ENCODE measurements around the gene GAK.

GAK gene

DNA sequence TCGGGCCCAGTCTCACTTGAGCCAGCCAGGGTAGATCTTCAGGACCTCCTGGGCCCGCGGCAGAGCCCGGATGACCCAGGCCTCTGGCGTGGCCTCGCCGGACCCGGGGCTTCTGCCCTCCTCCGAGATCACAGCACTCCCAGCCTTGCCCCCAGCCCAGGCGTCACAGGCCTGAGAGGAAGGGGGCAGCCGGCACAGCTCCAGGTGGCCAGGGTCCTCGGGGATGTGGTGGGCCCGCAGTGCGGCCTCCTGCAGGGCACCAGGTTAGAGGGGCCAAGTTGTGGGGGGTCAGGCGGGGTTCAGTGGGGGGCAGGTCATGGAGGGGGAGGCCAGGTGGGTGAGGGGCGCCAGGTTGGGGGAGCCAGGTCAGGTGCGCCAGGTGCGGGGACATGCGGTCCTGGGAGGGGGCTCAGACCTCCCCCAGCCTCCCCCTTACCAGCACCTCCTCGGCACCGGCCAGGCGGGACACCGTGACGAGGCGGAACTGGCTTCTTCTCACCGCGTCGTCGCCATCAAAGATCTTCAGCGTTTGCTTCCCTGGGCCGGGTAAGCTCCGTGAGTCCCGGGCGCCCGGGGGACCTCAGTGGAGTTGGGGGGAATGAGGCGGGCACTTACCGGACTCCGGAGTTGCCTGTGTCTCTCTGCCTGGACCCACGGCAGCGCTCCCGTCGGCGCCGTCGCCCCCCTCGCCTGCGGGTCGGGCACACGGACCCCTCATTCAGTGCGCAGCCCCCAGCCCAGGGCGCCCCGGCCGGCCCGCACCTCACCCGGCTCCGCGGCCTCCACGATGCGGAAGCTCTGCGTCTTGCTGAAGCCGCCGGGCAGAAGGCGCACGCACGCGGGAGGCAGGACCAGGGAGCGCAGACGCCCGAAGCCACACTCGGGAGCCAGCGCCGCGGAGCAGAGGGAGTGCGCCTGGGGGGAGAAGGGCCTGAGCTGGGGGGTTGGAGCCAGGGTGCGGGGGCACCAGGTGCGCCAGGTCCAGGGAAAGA is 35.3 kb upstream of the GAK start:
- in situ Hi-C loops (cut with MboI; ENCODE audit: low pct_unique_long_range_greater_than_20kb, low sequenced_read_pairs, unreplicated experiment) = no loop called here
- no peak for DNase-seq (ENCODE audit: low spot score)
- TF ChIP-seq CTCF (IDR thresholded peaks at IDR 0.05; ENCODE audit: extremely low read depth, insufficient read depth, missing control alignments) = no peak

DNA sequence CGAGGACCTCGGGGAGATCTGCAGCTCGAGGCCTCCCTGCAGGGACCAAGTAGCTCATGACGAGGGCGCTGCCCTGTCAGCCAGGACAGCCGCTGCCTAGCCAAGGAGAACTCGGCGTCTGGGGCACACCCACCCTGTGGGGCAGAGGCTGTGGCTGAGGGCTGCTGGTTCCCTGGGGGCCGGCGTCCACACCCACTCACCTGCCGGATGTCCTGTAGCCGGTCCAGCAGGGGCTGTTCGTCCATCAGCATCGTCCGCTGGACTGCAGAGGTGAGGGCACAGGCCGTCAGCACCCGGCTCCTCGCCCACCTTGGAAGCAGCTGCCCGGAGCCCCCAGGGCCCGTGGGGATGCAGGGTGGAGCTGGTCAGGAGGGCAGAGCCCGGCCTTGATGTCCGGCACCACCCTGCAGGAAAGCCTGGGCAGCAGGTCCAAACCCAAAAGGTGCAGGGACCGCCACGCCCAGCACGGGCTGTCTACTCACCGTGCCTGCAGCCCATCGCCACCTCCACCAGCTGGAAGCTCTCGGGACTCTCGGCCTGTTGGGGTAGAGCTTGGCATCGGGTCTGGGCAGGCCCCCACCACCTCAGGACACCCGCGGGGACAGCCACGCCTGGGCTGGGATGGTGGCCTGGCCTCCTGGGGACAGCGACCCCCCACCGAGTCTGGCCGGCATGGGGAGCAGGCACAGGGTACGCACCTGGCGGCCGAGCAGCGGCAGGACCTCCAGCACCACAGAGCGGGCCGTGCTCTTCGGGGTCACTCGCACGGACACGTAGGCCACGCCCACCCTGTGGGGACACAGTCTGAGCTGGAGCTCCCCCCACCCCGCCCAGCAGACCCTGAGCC is 34.4 kb upstream of the GAK start:
- in situ Hi-C loops (cut with MboI; ENCODE audit: low pct_unique_long_range_greater_than_20kb, low sequenced_read_pairs, unreplicated experiment) = no loop called here
- TF ChIP-seq CTCF (IDR thresholded peaks at IDR 0.05; ENCODE audit: extremely low read depth, insufficient read depth, missing control alignments) = no peak
- DNase-seq (ENCODE audit: low spot score) = no peak

DNA sequence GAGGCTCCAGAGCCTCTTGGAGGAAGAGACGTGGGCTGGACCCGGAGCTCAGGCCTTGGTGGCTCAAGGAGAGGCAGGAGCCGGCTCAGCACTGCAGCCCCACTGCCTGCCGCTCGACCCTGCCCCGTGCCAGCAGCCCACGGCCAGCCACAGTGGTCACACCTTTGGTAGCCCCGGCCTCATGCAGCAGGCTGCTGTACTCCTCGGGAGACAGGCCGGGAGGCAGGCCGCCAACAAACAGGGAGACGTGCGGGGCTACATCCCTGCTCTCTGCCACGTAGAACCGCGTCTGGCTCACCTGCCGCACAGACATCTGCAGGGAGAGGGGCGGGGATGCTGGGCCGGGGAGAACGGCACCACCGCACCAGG is 33.6 kb upstream of the GAK start:
- no peak for DNase-seq (ENCODE audit: low spot score)
- TF ChIP-seq CTCF (IDR thresholded peaks at IDR 0.05; ENCODE audit: extremely low read depth, insufficient read depth, missing control alignments) = no peak
- in situ Hi-C loops (cut with MboI; ENCODE audit: low pct_unique_long_range_greater_than_20kb, low sequenced_read_pairs, unreplicated experiment) = no loop called here

DNA sequence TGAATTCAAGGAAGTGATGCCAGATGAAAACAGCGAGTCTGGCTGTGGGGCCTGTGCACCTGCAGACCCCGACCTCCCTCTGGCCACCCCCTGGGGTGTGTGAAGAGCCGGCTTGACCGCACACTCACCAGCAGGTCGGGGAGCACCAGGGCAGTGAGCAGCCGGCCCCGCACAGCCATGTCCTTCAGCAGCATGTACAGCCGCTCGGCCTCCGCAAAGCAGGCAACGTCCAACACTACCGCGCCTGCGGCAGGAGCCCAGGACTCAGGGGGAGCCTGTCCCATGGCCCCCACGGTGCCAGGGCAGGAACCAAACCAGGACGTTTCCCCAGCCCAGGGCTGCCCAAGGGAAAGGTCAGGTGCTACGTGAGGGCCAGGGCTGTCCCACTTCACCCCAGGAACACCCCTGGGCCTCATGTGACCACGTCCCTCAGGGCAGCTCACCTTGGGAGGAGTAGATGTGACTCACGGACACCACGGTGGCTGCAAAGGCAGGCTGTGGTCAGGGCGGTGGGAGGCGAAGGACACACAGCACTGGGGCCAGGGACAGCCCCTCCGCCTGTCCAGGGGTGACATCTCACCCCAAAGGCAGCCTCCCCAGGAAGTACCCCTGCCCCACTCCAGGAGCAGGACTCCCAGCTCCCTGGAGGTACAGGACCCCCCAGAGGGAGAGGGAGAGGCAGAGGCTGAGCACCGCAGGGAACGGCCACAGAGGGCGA is 33.1 kb upstream of the GAK start:
- in situ Hi-C loops (cut with MboI; ENCODE audit: low pct_unique_long_range_greater_than_20kb, low sequenced_read_pairs, unreplicated experiment) = no loop called here
- no peak for DNase-seq (ENCODE audit: low spot score)
- TF ChIP-seq CTCF (IDR thresholded peaks at IDR 0.05; ENCODE audit: extremely low read depth, insufficient read depth, missing control alignments) = no peak

DNA sequence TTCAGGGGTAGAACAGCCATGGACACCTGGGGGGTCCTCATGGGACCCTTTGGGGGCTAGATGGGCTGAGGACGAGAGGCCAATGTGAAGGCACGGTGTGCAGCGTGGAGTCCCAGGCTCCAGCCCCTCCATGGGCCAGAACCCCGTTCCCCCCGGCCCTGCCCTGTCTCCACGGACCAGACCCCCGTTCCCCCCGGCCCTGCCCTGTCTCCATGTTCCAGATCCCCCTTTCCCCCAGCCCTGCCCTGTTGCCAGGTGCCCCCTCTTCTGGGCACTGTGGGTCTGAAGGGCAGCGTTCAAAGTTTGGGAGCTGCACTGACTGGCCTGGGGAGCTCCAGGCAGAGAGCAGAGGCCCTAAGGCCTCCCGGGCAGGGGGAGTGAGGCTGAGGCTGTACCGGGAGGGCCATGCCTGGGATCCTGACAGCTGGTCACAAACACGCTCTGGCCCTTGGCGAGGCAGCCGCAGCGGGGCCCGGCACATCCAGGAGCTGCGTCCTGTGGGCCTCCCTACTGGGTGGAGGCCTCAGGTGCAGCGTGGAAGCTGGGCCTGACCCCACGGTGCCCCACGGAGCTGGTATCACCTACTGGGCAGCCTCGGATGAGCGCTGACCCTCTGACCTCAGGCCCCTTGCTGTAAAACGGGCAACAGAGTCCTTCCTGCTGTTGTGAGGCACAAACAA is 32.4 kb upstream of the GAK start:
- in situ Hi-C loops (cut with MboI; ENCODE audit: low pct_unique_long_range_greater_than_20kb, low sequenced_read_pairs, unreplicated experiment) = no loop called here
- TF ChIP-seq CTCF (IDR thresholded peaks at IDR 0.05; ENCODE audit: extremely low read depth, insufficient read depth, missing control alignments) = no peak
- no peak for DNase-seq (ENCODE audit: low spot score)

Data from GM13977 (cell line).